ENCODE results near the gene EVX2.

- TF ChIP-seq CTCF (IDR thresholded peaks at IDR 0.05) (no peak), POLR2A (IDR thresholded peaks at IDR 0.05) (no peak), POLR2AphosphoS5 (IDR thresholded peaks at IDR 0.05) (no peak), EP300 (IDR thresholded peaks at IDR 0.05) (no peak)
Observed at GRCh38 chr2:176118601-176119339, 35.0 kb upstream of the EVX2 start.
